ENCODE results near the gene ZCCHC9. TPM values are rescaled to one million over a fixed set of nuclear protein-coding genes. Genes with fewer than 3 reads are reported as not detected.

ZCCHC9 gene
- total and polyA plus RNA-seq, 2 donors (not counting 1 experiment from before 2014, with no cell fraction given), result 8.8 to 23.0 TPM

DNA sequence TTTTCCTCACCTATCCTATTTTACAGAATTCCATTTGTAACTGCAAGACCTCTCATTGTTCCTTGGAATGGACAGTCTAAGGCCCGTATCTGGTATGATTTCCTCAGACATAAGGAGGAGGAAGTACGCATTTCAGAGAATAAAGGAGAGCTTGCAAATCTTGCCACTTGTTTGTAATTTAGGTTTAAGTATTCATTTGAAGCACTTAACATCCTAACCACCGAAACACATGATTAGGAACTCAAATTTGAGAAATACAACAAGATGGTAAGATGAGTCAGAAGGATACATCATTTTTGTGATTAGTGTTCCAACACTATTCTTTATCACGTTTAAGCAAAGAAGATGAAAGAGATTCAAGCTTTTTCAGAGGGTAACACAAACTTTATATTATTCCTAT is 3.9 kb upstream of the ZCCHC9 start:
- WGBS (ENCODE audit: insufficient coverage), result no CpG with 5 or more reads among the region's 4 CpGs
- H3K4me3 Mint-ChIP-seq, result no peak overlapping the region
- CTCF ChIA-PET, result no interaction called here
- peaks cover 42% of the 10 kb centered on the region for H3K79me2 ChIP-seq (ENCODE audit: control insufficient read depth, insufficient read depth, low read length)
- DNase-seq, result no peak
- H3K4me1 ChIP-seq (ENCODE audit: control insufficient read depth in 2 of 2, insufficient read depth in 2 of 2, low read length in 2 of 2), result peaks cover 22 to 24% of the 10 kb centered on the region in 2 donors
- no peak for TF ChIP-seq EZH2 (IDR thresholded peaks at IDR 0.05; ENCODE audit: borderline replicate concordance, insufficient read depth, low read depth, low read length, poor library complexity, severe bottlenecking)
- TF ChIP-seq, protein P1, sequence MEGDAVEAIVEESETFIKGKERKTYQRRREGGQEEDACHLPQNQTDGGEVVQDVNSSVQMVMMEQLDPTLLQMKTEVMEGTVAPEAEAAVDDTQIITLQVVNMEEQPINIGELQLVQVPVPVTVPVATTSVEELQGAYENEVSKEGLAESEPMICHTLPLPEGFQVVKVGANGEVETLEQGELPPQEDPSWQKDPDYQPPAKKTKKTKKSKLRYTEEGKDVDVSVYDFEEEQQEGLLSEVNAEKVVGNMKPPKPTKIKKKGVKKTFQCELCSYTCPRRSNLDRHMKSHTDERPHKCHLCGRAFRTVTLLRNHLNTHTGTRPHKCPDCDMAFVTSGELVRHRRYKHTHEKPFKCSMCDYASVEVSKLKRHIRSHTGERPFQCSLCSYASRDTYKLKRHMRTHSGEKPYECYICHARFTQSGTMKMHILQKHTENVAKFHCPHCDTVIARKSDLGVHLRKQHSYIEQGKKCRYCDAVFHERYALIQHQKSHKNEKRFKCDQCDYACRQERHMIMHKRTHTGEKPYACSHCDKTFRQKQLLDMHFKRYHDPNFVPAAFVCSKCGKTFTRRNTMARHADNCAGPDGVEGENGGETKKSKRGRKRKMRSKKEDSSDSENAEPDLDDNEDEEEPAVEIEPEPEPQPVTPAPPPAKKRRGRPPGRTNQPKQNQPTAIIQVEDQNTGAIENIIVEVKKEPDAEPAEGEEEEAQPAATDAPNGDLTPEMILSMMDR (IDR thresholded peaks at IDR 0.05), result no peak
- no peak overlapping the region for H3K4me3 ChIP-seq (ENCODE audit: control extremely low read depth in 1 of 5, extremely low read depth in 1 of 5, insufficient read depth in 1 of 5, low read depth in 2 of 5, low read length in 4 of 5)
- no peak overlapping the region for H3K27ac ChIP-seq (ENCODE audit: low read length in 2 of 2)
- no peaks in the 10 kb centered on the region for H3K27me3 Mint-ChIP-seq
- peaks cover 9% of the 10 kb centered on the region for H3K9me3 Mint-ChIP-seq (ENCODE audit: insufficient read depth)
- peaks cover 30% of the 10 kb centered on the region for H3K4me1 Mint-ChIP-seq
- peaks cover 1 to 11% (median 7%) of the 10 kb centered on the region in 3 donors for H3K9me3 ChIP-seq (ENCODE audit: control extremely low read depth in 1 of 3, control insufficient read depth in 2 of 3, insufficient read depth in 1 of 3, low read length in 2 of 3)
- H3K36me3 ChIP-seq (replicated peaks in 1 of 2; ENCODE audit: control extremely low read depth in 1 of 2, control insufficient read depth in 1 of 2, extremely low read depth in 1 of 2, insufficient read depth in 2 of 2, low read length in 1 of 2), result no peaks in the 10 kb centered on the region
- POLR2A ChIA-PET, result no interaction called here
- H4K20me1 ChIP-seq (ENCODE audit: control insufficient read depth, insufficient read depth, low read length, poor library complexity, severe bottlenecking), result no peaks in the 10 kb centered on the region
- H3K27me3 ChIP-seq (replicated peaks in 1 of 4; ENCODE audit: control extremely low read depth in 1 of 4, control insufficient read depth in 3 of 4, insufficient read depth in 4 of 4, low read length in 3 of 4), result no peaks in the 10 kb centered on the region
- no peak for ATAC-seq (ENCODE audit: low read depth)
- no peak overlapping the region for H3K4me2 ChIP-seq (replicated peaks; ENCODE audit: low read depth, low read length, poor library complexity, severe bottlenecking)
- no peak overlapping the region for H2AFZ ChIP-seq (ENCODE audit: insufficient read depth, low read depth, low read length, poor library complexity, severe bottlenecking)
- no peak overlapping the region for H3K27ac Mint-ChIP-seq
- intact Hi-C loops (cut with micrococcal nuclease), result loop anchor here (10.0 kb wide), 1 partner anchor 613 kb away; no protein-coding TSS in a partner anchor
- H3K9ac ChIP-seq (ENCODE audit: low read length), result no peak overlapping the region

DNA sequence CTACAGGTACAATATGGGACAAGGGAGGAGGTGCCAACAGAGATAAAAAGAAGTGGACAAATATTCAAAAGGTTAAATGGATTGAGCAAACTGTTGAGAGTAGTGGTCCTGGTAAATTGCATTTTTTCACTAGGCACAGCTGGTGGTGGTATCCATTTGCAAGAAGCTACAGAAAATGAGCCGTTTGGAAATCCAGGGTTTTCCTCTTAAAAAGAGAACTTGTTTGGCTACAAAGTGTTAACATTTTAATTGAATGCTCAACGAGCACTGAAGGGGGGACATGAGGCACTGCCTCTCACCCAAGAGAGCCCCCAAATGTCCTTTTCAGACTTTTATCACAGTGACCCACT is 491 bp upstream of the ZCCHC9 start:
- peak overlapping the region; percentile 77 to 98 (median 91) for H3K4me3 ChIP-seq (ENCODE audit: control extremely low read depth in 1 of 5, extremely low read depth in 1 of 5, insufficient read depth in 1 of 5, low read depth in 2 of 5, low read length in 4 of 5)
- H3K4me2 ChIP-seq (replicated peaks; ENCODE audit: low read depth, low read length, poor library complexity, severe bottlenecking), result peak overlapping the region; percentile 80
- Mint-ChIP-seq H3K9me3 (ENCODE audit: insufficient read depth) (no peaks in the 10 kb centered on the region), H3K27ac (peak overlapping the region; percentile 93), H3K4me3 (peak overlapping the region; percentile 91), H3K27me3 (no peaks in the 10 kb centered on the region), H3K4me1 (peaks cover 33% of the 10 kb centered on the region)
- H3K79me2 ChIP-seq (ENCODE audit: control insufficient read depth, insufficient read depth, low read length), result peaks cover 33% of the 10 kb centered on the region
- intact Hi-C loops (cut with micrococcal nuclease), result loop anchor here (1.0 to 10.0 kb wide), 5 partner anchors 450 to 1776 kb away; partner anchors contain the start of genes SSBP2, TMEM167A and XRCC4
- no peak for ATAC-seq (ENCODE audit: low read depth)
- peaks cover 23 to 26% of the 10 kb centered on the region in 2 donors for H3K4me1 ChIP-seq (ENCODE audit: control insufficient read depth in 2 of 2, insufficient read depth in 2 of 2, low read length in 2 of 2)
- no peak for DNase-seq
- peaks cover 0 to 4% of the 10 kb centered on the region in 2 experiments for H3K36me3 ChIP-seq (replicated peaks in 1 of 2; ENCODE audit: control extremely low read depth in 1 of 2, control insufficient read depth in 1 of 2, extremely low read depth in 1 of 2, insufficient read depth in 2 of 2, low read length in 1 of 2)
- H3K9me3 ChIP-seq (ENCODE audit: control extremely low read depth in 1 of 3, control insufficient read depth in 2 of 3, insufficient read depth in 1 of 3, low read length in 2 of 3), result no peaks in the 10 kb centered on the region
- WGBS (ENCODE audit: insufficient coverage), result 0% methylated on average over 2 of the region's 2 CpGs
- H3K27me3 ChIP-seq (replicated peaks in 1 of 4; ENCODE audit: control extremely low read depth in 1 of 4, control insufficient read depth in 3 of 4, insufficient read depth in 4 of 4, low read length in 3 of 4), result no peaks in the 10 kb centered on the region
- ChIA-PET CTCF (interaction anchor here (3.2 kb wide), 1 partner anchor 9 kb away, joined by 13 read pairs; no protein-coding TSS in a partner anchor), POLR2A (no interaction called here)
- H4K20me1 ChIP-seq (ENCODE audit: control insufficient read depth, insufficient read depth, low read length, poor library complexity, severe bottlenecking), result no peaks in the 10 kb centered on the region
- H2AFZ ChIP-seq (ENCODE audit: insufficient read depth, low read depth, low read length, poor library complexity, severe bottlenecking), result peak overlapping the region; percentile 91
- TF ChIP-seq, protein P1 (IDR thresholded peaks at IDR 0.05), result no peak
- no peak for TF ChIP-seq EZH2 (IDR thresholded peaks at IDR 0.05; ENCODE audit: borderline replicate concordance, insufficient read depth, low read depth, low read length, poor library complexity, severe bottlenecking)
- peak overlapping the region; percentile 63 to 89 for H3K27ac ChIP-seq (ENCODE audit: low read length in 2 of 2)
- H3K9ac ChIP-seq (ENCODE audit: low read length), result peak overlapping the region; percentile 87

All from B cell (primary cell).